ENCODE measurements around the gene POU3F2. TPM values are rescaled to one million over a fixed set of nuclear protein-coding genes. Genes with fewer than 3 reads are reported as not detected.

The POU3F2 gene
- total RNA-seq, 1 donor from 2014 or later: not detected

GRCh38 chr6:98831057-98831958 is 3.1 kb upstream of the POU3F2 start:
- Mint-ChIP-seq H3K4me3 (ENCODE audit: unreplicated experiment) (peak overlapping the region; percentile 84), H3K9me3 (ENCODE audit: unreplicated experiment) (no peaks in the 10 kb centered on the region), H3K27ac (ENCODE audit: unreplicated experiment) (no peak overlapping the region), H3K4me1 (ENCODE audit: unreplicated experiment) (peaks cover 44% of the 10 kb centered on the region), H3K27me3 (ENCODE audit: unreplicated experiment) (peaks cover 83% of the 10 kb centered on the region), H3K36me3 (ENCODE audit: unreplicated experiment) (no peaks in the 10 kb centered on the region)
- no peak for DNase-seq (ENCODE audit: extremely low spot score, unreplicated experiment)
- TF ChIP-seq, protein P1, sequence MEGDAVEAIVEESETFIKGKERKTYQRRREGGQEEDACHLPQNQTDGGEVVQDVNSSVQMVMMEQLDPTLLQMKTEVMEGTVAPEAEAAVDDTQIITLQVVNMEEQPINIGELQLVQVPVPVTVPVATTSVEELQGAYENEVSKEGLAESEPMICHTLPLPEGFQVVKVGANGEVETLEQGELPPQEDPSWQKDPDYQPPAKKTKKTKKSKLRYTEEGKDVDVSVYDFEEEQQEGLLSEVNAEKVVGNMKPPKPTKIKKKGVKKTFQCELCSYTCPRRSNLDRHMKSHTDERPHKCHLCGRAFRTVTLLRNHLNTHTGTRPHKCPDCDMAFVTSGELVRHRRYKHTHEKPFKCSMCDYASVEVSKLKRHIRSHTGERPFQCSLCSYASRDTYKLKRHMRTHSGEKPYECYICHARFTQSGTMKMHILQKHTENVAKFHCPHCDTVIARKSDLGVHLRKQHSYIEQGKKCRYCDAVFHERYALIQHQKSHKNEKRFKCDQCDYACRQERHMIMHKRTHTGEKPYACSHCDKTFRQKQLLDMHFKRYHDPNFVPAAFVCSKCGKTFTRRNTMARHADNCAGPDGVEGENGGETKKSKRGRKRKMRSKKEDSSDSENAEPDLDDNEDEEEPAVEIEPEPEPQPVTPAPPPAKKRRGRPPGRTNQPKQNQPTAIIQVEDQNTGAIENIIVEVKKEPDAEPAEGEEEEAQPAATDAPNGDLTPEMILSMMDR (IDR thresholded peaks at IDR 0.05): no peak

DNA sequence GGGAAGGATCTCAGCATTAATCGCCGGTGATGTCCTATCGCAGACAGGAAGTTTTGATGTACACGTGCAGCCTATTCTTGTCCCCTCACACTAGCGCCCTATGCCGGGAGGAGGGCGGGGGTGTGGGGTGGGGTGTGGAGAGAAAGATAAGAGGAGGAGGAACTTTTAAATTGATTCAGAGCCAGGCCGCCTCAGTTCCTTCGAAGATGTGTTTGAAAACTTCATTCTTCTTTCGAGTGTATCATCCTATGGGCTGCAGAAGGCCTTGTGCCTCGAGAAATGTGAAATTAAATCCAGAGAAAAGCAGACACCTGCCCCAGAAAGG is 2.5 kb upstream of the POU3F2 start:
- TF ChIP-seq, protein P1 (IDR thresholded peaks at IDR 0.05): no peak
- no peaks in the 10 kb centered on the region for H3K9me3 Mint-ChIP-seq (ENCODE audit: unreplicated experiment)
- no peaks in the 10 kb centered on the region for H3K36me3 Mint-ChIP-seq (ENCODE audit: unreplicated experiment)
- peaks cover 44% of the 10 kb centered on the region for H3K4me1 Mint-ChIP-seq (ENCODE audit: unreplicated experiment)
- H3K27ac Mint-ChIP-seq (ENCODE audit: unreplicated experiment): no peak overlapping the region
- H3K27me3 Mint-ChIP-seq (ENCODE audit: unreplicated experiment): peaks cover 83% of the 10 kb centered on the region
- DNase-seq (ENCODE audit: extremely low spot score, unreplicated experiment): no peak
- H3K4me3 Mint-ChIP-seq (ENCODE audit: unreplicated experiment): peak overlapping the region; percentile 84

- H3K27me3 Mint-ChIP-seq (ENCODE audit: unreplicated experiment): peaks cover 82% of the 10 kb centered on the region
Observed at GRCh38 chr6:98832284-98833056, 1.9 kb upstream of the POU3F2 start.

GRCh38 chr6:98833057-98833306 is 1.4 kb upstream of the POU3F2 start:
- Mint-ChIP-seq H3K27ac (ENCODE audit: unreplicated experiment) (no peak overlapping the region), H3K27me3 (ENCODE audit: unreplicated experiment) (peaks cover 83% of the 10 kb centered on the region), H3K36me3 (ENCODE audit: unreplicated experiment) (no peaks in the 10 kb centered on the region), H3K4me1 (ENCODE audit: unreplicated experiment) (peaks cover 41% of the 10 kb centered on the region), H3K4me3 (ENCODE audit: unreplicated experiment) (peak overlapping the region; percentile 84), H3K9me3 (ENCODE audit: unreplicated experiment) (no peaks in the 10 kb centered on the region)
- DNase-seq (ENCODE audit: extremely low spot score, unreplicated experiment): no peak
- TF ChIP-seq, protein P1 (IDR thresholded peaks at IDR 0.05): peak; percentile 14

More at GRCh38 chr6:98832284-98833056, 1.9 kb upstream of the POU3F2 start:
- no peak overlapping the region for H3K27ac Mint-ChIP-seq (ENCODE audit: unreplicated experiment)
- H3K9me3 Mint-ChIP-seq (ENCODE audit: unreplicated experiment): no peaks in the 10 kb centered on the region
- TF ChIP-seq, protein P1 (IDR thresholded peaks at IDR 0.05): no peak
- H3K4me1 Mint-ChIP-seq (ENCODE audit: unreplicated experiment): peaks cover 41% of the 10 kb centered on the region
- H3K36me3 Mint-ChIP-seq (ENCODE audit: unreplicated experiment): no peaks in the 10 kb centered on the region
- H3K4me3 Mint-ChIP-seq (ENCODE audit: unreplicated experiment): peak overlapping the region; percentile 84
- DNase-seq (ENCODE audit: extremely low spot score, unreplicated experiment): no peak
